ENCODE results near the gene BTBD7. TPM values are rescaled to one million over a fixed set of nuclear protein-coding genes. Genes with fewer than 3 reads are reported as not detected.
"Not testable (repeated sequence)": the region's sequence is repeated elsewhere in the genome, so short reads cannot be mapped to it uniquely, and the experiment has no call there.

The BTBD7 gene
- total RNA-seq, 4 donors from 2014 or later, result 16.7 to 60.4 (median 55.3) TPM

- H3K9me3 ChIP-seq, result no peaks in the 10 kb centered on the region
- H3K36me3 ChIP-seq, result no peaks in the 10 kb centered on the region
- no peaks in the 10 kb centered on the region for H3K27me3 ChIP-seq
- no peak for DNase-seq
- H3K4me1 ChIP-seq, result no peaks in the 10 kb centered on the region
- no peak overlapping the region for H3K4me3 ChIP-seq
- H3K27ac ChIP-seq, result no peak overlapping the region
- no peak for TF ChIP-seq CTCF (IDR thresholded peaks at IDR 0.05)
- intact Hi-C loops (cut with DNase I; ENCODE audit: low total_unique reads), result no loop called here
Measured at GRCh38 chr14:93369713-93370266, 37.0 kb upstream of the BTBD7 start.

- no peaks in the 10 kb centered on the region for H3K36me3 ChIP-seq
- no peak for TF ChIP-seq POLR2A (IDR thresholded peaks at IDR 0.05)
- no peak for TF ChIP-seq CTCF (IDR thresholded peaks at IDR 0.05)
- H3K4me1 ChIP-seq, result no peaks in the 10 kb centered on the region
- no peak for DNase-seq
- no peak overlapping the region for H3K4me3 ChIP-seq
- intact Hi-C loops (cut with DNase I; ENCODE audit: low total_unique reads), result no loop called here
- H3K9me3 ChIP-seq, result no peaks in the 10 kb centered on the region
- H3K27me3 ChIP-seq, result no peaks in the 10 kb centered on the region
- no peak overlapping the region for H3K27ac ChIP-seq
Measured at GRCh38 chr14:93368996-93369712, 36.3 kb upstream of the BTBD7 start.

GRCh38 chr14:93354873-93355272 lies 22.0 kb upstream of the BTBD7 start:
- intact Hi-C loops (cut with DNase I; ENCODE audit: low total_unique reads); H3K27me3 ChIP-seq; H3K4me1 ChIP-seq; H3K9me3 ChIP-seq; H3K27ac ChIP-seq; H3K36me3 ChIP-seq; H3K4me3 ChIP-seq; DNase-seq: not testable (repeated sequence)

GRCh38 chr14:93348292-93348691 lies 15.5 kb upstream of the BTBD7 start:
- TF ChIP-seq POLR2A (IDR thresholded peaks at IDR 0.05), result no peak
- no peak for TF ChIP-seq CTCF (IDR thresholded peaks at IDR 0.05)
- H3K4me3 ChIP-seq, result no peak overlapping the region
- intact Hi-C loops (cut with DNase I; ENCODE audit: low total_unique reads), result no loop called here
- no peaks in the 10 kb centered on the region for H3K36me3 ChIP-seq
- no peak overlapping the region for H3K27ac ChIP-seq
- DNase-seq, result no peak
- no peaks in the 10 kb centered on the region for H3K27me3 ChIP-seq
- H3K4me1 ChIP-seq, result no peaks in the 10 kb centered on the region
- no peaks in the 10 kb centered on the region for H3K9me3 ChIP-seq

GRCh38 chr14:93347850-93348249 lies 15.0 kb upstream of the BTBD7 start:
- no peaks in the 10 kb centered on the region for H3K4me1 ChIP-seq
- no peaks in the 10 kb centered on the region for H3K27me3 ChIP-seq
- no peak for DNase-seq
- H3K27ac ChIP-seq, result no peak overlapping the region
- H3K36me3 ChIP-seq, result no peaks in the 10 kb centered on the region
- intact Hi-C loops (cut with DNase I; ENCODE audit: low total_unique reads), result no loop called here
- H3K4me3 ChIP-seq, result no peak overlapping the region
- no peaks in the 10 kb centered on the region for H3K9me3 ChIP-seq
- TF ChIP-seq POLR2A (IDR thresholded peaks at IDR 0.05) (no peak), CTCF (IDR thresholded peaks at IDR 0.05) (no peak)
